Tibial nerve (tissue), 3 donors: ENCODE results near the gene TBX21.

Experiments used
- POLR2A ChIP-seq, 2 donors: fragments of 450-650 bp; IDR thresholded peaks; one replicate each; pipeline ENCODE4 v1.6.1; 2017; ENCODE audit warnings: antibody characterized with exemption in 2 of 2, mild to moderate bottlenecking in 2 of 2, moderate library complexity in 2 of 2
- TF ChIP-seq, protein P1 (sequence below), 5 experiments: fragments of 200-600 bp in 3 of 5; fragments of 450-650 bp in 2 of 5; sonication (generic) in 3 of 5; IDR thresholded peaks; one replicate each; pipeline ENCODE4 v1.5.1; 2016 to 2019; ENCODE audit warnings: antibody characterized with exemption in 5 of 5, mild to moderate bottlenecking in 3 of 5, moderate library complexity in 2 of 5

DNA sequence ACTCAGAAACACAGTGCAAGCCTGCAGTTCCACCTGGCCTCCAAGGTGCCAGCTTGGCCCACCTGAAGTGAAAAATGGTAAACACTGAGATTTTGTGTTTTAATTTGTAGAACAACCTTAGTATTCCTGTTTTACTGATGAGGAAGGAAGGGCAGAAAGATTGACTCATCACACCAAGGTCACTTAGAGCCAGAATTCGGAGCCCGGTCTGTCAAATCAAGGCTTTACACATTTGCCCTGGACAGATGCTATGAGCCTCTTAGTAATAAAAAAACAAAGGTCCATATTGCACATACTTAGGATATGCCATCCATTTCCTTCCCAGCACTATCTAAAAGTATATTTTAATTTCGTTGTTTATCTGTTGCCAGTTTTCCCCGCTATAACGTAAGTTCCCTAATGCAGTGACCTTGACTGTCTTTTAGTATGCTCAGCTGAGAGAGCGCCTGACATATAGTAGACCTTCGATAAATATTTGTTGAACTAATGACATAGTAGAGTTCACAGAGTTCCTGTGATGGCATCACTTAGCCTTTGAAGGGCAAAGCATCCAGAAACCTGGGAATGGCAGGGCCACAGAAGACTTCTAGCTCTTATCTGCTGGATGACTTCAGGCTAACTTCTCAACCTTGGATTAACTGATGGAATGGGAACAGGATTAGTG, 46.2 kb upstream of the TBX21 start:
- no peak for TF ChIP-seq POLR2A (IDR thresholded peaks at IDR 0.05)
- TF ChIP-seq, protein P1, sequence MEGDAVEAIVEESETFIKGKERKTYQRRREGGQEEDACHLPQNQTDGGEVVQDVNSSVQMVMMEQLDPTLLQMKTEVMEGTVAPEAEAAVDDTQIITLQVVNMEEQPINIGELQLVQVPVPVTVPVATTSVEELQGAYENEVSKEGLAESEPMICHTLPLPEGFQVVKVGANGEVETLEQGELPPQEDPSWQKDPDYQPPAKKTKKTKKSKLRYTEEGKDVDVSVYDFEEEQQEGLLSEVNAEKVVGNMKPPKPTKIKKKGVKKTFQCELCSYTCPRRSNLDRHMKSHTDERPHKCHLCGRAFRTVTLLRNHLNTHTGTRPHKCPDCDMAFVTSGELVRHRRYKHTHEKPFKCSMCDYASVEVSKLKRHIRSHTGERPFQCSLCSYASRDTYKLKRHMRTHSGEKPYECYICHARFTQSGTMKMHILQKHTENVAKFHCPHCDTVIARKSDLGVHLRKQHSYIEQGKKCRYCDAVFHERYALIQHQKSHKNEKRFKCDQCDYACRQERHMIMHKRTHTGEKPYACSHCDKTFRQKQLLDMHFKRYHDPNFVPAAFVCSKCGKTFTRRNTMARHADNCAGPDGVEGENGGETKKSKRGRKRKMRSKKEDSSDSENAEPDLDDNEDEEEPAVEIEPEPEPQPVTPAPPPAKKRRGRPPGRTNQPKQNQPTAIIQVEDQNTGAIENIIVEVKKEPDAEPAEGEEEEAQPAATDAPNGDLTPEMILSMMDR (IDR thresholded peaks at IDR 0.05): no peak
